ENCODE measurements around the gene TAF8.
A peak's percentile ranks its signal among the peaks of the same experiment; 100 is the strongest.

Gene TAF8

DNA sequence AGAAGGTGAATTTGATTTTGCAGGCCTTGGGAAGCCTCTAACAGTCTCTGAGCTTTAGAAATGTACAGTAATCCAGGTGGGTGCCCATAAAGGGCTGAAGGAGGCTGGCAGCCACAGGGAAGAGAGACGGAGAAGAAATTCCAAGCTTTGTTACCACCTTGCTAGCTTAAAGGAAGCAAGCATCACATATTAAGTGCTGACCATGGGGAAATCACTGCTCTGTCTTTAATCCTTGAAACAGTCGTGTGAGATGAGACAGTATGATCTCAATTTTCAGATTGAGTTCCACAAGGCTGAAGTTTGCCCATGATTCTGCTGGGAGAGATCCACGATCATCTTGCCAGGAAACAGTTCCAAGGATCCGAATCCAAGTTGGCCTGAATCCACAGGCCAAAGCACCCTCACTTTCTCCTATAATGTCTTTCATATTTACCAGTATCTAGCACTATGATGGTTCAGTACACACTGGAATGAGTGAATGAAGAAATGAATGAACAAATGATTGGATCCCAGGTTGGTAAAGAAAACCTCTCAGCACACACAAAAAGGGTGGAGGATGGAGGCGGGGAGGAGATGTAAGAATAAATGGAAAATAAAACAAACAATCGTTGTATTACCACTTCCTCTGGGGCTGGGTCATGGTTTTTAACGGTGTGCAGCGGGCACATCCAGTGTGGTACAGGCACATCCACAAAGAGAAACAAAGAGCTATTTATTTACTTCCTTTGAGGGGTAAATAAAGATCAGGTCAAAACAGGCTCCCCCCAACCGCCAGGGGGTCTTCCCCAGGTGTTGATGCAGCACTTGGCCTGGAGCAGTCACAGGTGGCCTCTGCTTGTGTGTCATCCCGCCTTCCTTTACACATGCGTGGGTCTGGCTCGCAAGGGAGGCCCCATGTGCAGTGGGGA, 28.2 kb upstream of the TAF8 start:
- H3F3A ChIP-seq (ENCODE audit: low read depth): no peaks in the 10 kb centered on the region
- H3K27me3 ChIP-seq (ENCODE audit: insufficient read depth, low read length, poor library complexity, severe bottlenecking): no peaks in the 10 kb centered on the region
- H3K4me1 ChIP-seq (ENCODE audit: insufficient read depth, low read length, poor library complexity, severe bottlenecking): peaks cover 59% of the 10 kb centered on the region
- peak overlapping the region; percentile 66 for H3K9ac ChIP-seq (ENCODE audit: low read depth, low read length, poor library complexity, severe bottlenecking)
- no peaks in the 10 kb centered on the region for H3K36me3 ChIP-seq (ENCODE audit: insufficient read depth, low read length)
- peak overlapping the region; percentile 53 for H3K4me2 ChIP-seq (ENCODE audit: low read depth, low read length, poor library complexity, severe bottlenecking)
- TF ChIP-seq, protein P1, sequence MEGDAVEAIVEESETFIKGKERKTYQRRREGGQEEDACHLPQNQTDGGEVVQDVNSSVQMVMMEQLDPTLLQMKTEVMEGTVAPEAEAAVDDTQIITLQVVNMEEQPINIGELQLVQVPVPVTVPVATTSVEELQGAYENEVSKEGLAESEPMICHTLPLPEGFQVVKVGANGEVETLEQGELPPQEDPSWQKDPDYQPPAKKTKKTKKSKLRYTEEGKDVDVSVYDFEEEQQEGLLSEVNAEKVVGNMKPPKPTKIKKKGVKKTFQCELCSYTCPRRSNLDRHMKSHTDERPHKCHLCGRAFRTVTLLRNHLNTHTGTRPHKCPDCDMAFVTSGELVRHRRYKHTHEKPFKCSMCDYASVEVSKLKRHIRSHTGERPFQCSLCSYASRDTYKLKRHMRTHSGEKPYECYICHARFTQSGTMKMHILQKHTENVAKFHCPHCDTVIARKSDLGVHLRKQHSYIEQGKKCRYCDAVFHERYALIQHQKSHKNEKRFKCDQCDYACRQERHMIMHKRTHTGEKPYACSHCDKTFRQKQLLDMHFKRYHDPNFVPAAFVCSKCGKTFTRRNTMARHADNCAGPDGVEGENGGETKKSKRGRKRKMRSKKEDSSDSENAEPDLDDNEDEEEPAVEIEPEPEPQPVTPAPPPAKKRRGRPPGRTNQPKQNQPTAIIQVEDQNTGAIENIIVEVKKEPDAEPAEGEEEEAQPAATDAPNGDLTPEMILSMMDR (conservative IDR thresholded peaks at IDR 0.05; ENCODE audit: low read length): no peak
- TF ChIP-seq EZH2phosphoT487 (IDR thresholded peaks at IDR 0.05; ENCODE audit: borderline replicate concordance): no peak
- no peaks in the 10 kb centered on the region for H4K20me1 ChIP-seq (ENCODE audit: insufficient read depth, low read length, poor library complexity, severe bottlenecking)
- no peaks in the 10 kb centered on the region; the same call in 1 of the 2 replicates for H3K79me2 ChIP-seq (ENCODE audit: insufficient read depth, low read length)
- H3K9me2 ChIP-seq (replicated peaks; ENCODE audit: low read depth, low read length): no peaks in the 10 kb centered on the region
- no peaks in the 10 kb centered on the region for H3K9me3 ChIP-seq (ENCODE audit: insufficient read depth, low read depth, low read length)
- no peak overlapping the region; the same call in 1 of the 2 replicates for H2AFZ ChIP-seq (ENCODE audit: low read length)
- peak overlapping the region; percentile 34 for H3K4me3 ChIP-seq (ENCODE audit: low read length, poor library complexity, severe bottlenecking)

GRCh38 chr6:42022755-42023384, 27.5 kb upstream of the TAF8 start:
- Histone ChIP-seq H2AFZ (ENCODE audit: low read length) (no peak overlapping the region; the same call in 1 of the 2 replicates), H4K20me1 (ENCODE audit: insufficient read depth, low read length, poor library complexity, severe bottlenecking) (no peaks in the 10 kb centered on the region), H3K36me3 (ENCODE audit: insufficient read depth, low read length) (no peaks in the 10 kb centered on the region), H3K79me2 (ENCODE audit: insufficient read depth, low read length) (no peaks in the 10 kb centered on the region; the same call in 1 of the 2 replicates), H3K9ac (ENCODE audit: low read depth, low read length, poor library complexity, severe bottlenecking) (peak overlapping the region; percentile 66), H3K9me3 (ENCODE audit: insufficient read depth, low read depth, low read length) (no peaks in the 10 kb centered on the region), H3K4me3 (ENCODE audit: low read length, poor library complexity, severe bottlenecking) (peak overlapping the region; percentile 34), H3K9me2 (replicated peaks; ENCODE audit: low read depth, low read length) (no peaks in the 10 kb centered on the region), H3K27me3 (ENCODE audit: insufficient read depth, low read length, poor library complexity, severe bottlenecking) (no peaks in the 10 kb centered on the region), H3K4me2 (ENCODE audit: low read depth, low read length, poor library complexity, severe bottlenecking) (peak overlapping the region; percentile 53), H3K4me1 (ENCODE audit: insufficient read depth, low read length, poor library complexity, severe bottlenecking) (peaks cover 52% of the 10 kb centered on the region), H3F3A (ENCODE audit: low read depth) (no peaks in the 10 kb centered on the region)
- TF ChIP-seq, protein P1 (conservative IDR thresholded peaks at IDR 0.05; ENCODE audit: low read length): no peak
- TF ChIP-seq EZH2phosphoT487 (IDR thresholded peaks at IDR 0.05; ENCODE audit: borderline replicate concordance): no peak

DNA sequence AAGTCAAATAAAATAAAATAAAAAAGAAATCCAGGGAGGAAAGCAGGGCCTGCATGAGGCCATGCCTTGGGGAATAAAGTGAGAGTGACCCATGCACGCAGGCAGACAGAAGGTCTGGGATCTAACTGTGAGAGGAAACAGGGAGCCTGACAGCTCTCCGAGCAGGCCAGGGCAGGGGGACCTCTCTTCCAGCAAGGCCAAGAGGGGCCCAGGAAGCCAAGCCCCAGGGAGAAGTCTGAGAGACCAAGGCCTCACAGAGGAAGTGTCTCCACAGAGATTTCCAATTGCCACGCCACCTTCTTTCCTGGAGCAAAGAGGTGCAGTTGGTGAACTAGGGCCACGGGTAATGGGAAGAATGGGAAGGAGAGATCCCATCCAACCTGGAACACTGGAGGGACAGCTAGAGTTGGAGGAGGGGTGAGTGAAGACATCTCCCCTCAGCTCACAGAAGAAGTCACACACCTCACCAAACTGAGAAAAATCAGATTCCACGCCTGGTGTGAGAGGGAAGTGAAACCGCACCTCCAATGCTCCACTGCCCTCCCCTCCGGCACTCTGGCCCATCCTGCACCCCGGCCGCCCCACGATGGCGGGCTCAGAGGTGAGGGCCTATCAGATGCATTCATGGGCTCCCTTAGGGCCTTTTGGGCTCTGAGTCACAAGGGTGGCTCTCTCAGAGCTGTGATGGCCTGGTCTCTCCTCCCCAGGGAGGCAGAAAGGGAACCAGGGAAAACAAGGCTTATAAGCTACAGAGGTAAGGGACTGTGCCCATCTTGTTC, 25.1 kb upstream of the TAF8 start:
- no peak overlapping the region for H3K4me3 ChIP-seq (ENCODE audit: low read length, poor library complexity, severe bottlenecking)
- H3K9ac ChIP-seq (ENCODE audit: low read depth, low read length, poor library complexity, severe bottlenecking): no peak overlapping the region

More for the DNA sequence above, 25.1 kb upstream of the TAF8 start:
- Histone ChIP-seq H3K9me2 (replicated peaks; ENCODE audit: low read depth, low read length) (no peaks in the 10 kb centered on the region), H3K36me3 (ENCODE audit: insufficient read depth, low read length) (no peaks in the 10 kb centered on the region), H3K4me2 (ENCODE audit: low read depth, low read length, poor library complexity, severe bottlenecking) (no peak overlapping the region), H3K4me1 (ENCODE audit: insufficient read depth, low read length, poor library complexity, severe bottlenecking) (peaks cover 69% of the 10 kb centered on the region), H3K27me3 (ENCODE audit: insufficient read depth, low read length, poor library complexity, severe bottlenecking) (no peaks in the 10 kb centered on the region), H3F3A (ENCODE audit: low read depth) (no peaks in the 10 kb centered on the region), H3K9me3 (ENCODE audit: insufficient read depth, low read depth, low read length) (no peaks in the 10 kb centered on the region), H2AFZ (ENCODE audit: low read length) (no peak overlapping the region), H3K79me2 (ENCODE audit: insufficient read depth, low read length) (peaks cover 5% of the 10 kb centered on the region; the same call in 1 of the 2 replicates), H4K20me1 (ENCODE audit: insufficient read depth, low read length, poor library complexity, severe bottlenecking) (no peaks in the 10 kb centered on the region)
- no peak for TF ChIP-seq EZH2phosphoT487 (IDR thresholded peaks at IDR 0.05; ENCODE audit: borderline replicate concordance)
- TF ChIP-seq, protein P1 (conservative IDR thresholded peaks at IDR 0.05; ENCODE audit: low read length): no peak
